SH-SY5Y (cell line): Measurements from ENCODE around the gene CTU1.

ENCODE experiments used
- GATA2 ChIP-seq: IDR thresholded peaks from 2 replicates; pipeline ENCODE4 v1.6.1; 2011; ENCODE audit warnings: mild to moderate bottlenecking, low read depth, low read length
- GATA3 ChIP-seq: IDR thresholded peaks from 2 replicates; pipeline ENCODE4 v1.6.1; 2011; ENCODE audit warnings: low read depth, mild to moderate bottlenecking, low read length, moderate library complexity

GRCh38 chr19:51103926-51104341 is 4.3 kb downstream of the CTU1 start:
- TF ChIP-seq GATA3 (no peak), GATA2 (no peak)
